Neural crest cell (in vitro differentiated cells): ENCODE results near the gene GABBR2. TPM values are rescaled to one million over a fixed set of nuclear protein-coding genes. Genes with fewer than 3 reads are reported as not detected.
A peak's percentile ranks its signal among the peaks of the same experiment; 100 is the strongest.

Source experiments
- DNase-seq: peaks from one replicate; pipeline ENCODE4 v3.0.0; 2021; ENCODE audit warnings: low read depth, mixed read lengths, low spot score
- H3K27ac Mint-ChIP-seq: one replicate; pipeline ENCODE4 v1.8.0; 2021; ENCODE audit warnings: mild to moderate bottlenecking, mixed read lengths; ENCODE audit not compliant: unreplicated experiment
- H3K27me3 Mint-ChIP-seq: 2 replicates; pipeline ENCODE4 v1.8.0; 2021; ENCODE audit warnings: low read depth, mild to moderate bottlenecking, mixed read lengths
- H3K36me3 Mint-ChIP-seq: 2 replicates; pipeline ENCODE4 v1.8.0; 2021; ENCODE audit warnings: low read depth, mild to moderate bottlenecking, mixed read lengths
- H3K4me1 Mint-ChIP-seq: 2 replicates; pipeline ENCODE4 v1.8.0; 2021; ENCODE audit warnings: mixed read lengths
- H3K4me3 Mint-ChIP-seq: one replicate; pipeline ENCODE4 v1.8.0; 2021; ENCODE audit warnings: mild to moderate bottlenecking, mixed read lengths
- H3K9me3 Mint-ChIP-seq: 2 replicates; pipeline ENCODE4 v1.8.0; 2021; ENCODE audit warnings: mixed read lengths
- CTCF ChIP-seq: fragments of 200-600 bp; sonication (generic); conservative IDR thresholded peaks from 2 replicates; pipeline ENCODE4 v1.5.0; 2021; ENCODE audit warnings: antibody characterized with exemption, mild to moderate bottlenecking
- total RNA-seq: library from RNA; stranded (reverse); gene quantifications from 2 replicates; pipeline ENCODE4 v1.2.1, GENCODE V29; 2021

GABBR2 gene
- total RNA-seq, 1 donor from 2014 or later = 0.84 TPM

GRCh38 chr9:98324801-98325200 is 383.9 kb downstream of the GABBR2 start:
- H3K27me3 Mint-ChIP-seq = peaks cover 5% of the 10 kb centered on the region
- H3K4me1 Mint-ChIP-seq = no peaks in the 10 kb centered on the region
- no peak overlapping the region for H3K4me3 Mint-ChIP-seq
- TF ChIP-seq CTCF = no peak
- no peak for DNase-seq
- H3K36me3 Mint-ChIP-seq = no peaks in the 10 kb centered on the region
- H3K27ac Mint-ChIP-seq = no peak overlapping the region
- no peaks in the 10 kb centered on the region for H3K9me3 Mint-ChIP-seq

DNA sequence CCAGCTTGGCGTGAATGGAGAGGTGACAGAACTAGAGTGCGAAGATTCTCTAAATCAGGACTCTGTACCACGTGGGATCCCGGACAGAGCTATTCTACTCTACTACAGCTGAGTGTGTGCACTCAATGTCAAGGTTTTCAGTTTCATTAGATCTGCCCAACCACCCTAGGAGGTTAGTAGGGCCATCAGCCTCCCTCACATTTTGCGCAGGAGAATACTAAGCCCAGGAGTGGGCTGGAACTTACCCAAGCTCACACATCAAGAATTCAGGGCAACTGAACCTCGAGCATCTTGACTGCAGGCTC is 385.0 kb downstream of the GABBR2 start:
- Mint-ChIP-seq H3K9me3 (no peaks in the 10 kb centered on the region), H3K27ac (peak overlapping the region; percentile 57), H3K4me3 (no peak overlapping the region), H3K36me3 (no peaks in the 10 kb centered on the region), H3K27me3 (no peaks in the 10 kb centered on the region), H3K4me1 (no peaks in the 10 kb centered on the region)
- DNase-seq = no peak
- TF ChIP-seq CTCF = no peak

GRCh38 chr9:98323051-98323830 is 385.5 kb downstream of the GABBR2 start:
- Mint-ChIP-seq H3K4me1 (no peaks in the 10 kb centered on the region), H3K27me3 (no peaks in the 10 kb centered on the region), H3K36me3 (no peaks in the 10 kb centered on the region), H3K27ac (peak overlapping the region; percentile 57), H3K4me3 (no peak overlapping the region), H3K9me3 (no peaks in the 10 kb centered on the region)
- no peak for TF ChIP-seq CTCF
- DNase-seq = no peak

GRCh38 chr9:98321269-98321668 is 387.5 kb downstream of the GABBR2 start:
- Mint-ChIP-seq H3K27ac (no peak overlapping the region), H3K4me1 (peaks cover 17% of the 10 kb centered on the region), H3K9me3 (no peaks in the 10 kb centered on the region), H3K27me3 (no peaks in the 10 kb centered on the region), H3K36me3 (no peaks in the 10 kb centered on the region), H3K4me3 (no peak overlapping the region)
- DNase-seq = no peak
- no peak for TF ChIP-seq CTCF

DNA sequence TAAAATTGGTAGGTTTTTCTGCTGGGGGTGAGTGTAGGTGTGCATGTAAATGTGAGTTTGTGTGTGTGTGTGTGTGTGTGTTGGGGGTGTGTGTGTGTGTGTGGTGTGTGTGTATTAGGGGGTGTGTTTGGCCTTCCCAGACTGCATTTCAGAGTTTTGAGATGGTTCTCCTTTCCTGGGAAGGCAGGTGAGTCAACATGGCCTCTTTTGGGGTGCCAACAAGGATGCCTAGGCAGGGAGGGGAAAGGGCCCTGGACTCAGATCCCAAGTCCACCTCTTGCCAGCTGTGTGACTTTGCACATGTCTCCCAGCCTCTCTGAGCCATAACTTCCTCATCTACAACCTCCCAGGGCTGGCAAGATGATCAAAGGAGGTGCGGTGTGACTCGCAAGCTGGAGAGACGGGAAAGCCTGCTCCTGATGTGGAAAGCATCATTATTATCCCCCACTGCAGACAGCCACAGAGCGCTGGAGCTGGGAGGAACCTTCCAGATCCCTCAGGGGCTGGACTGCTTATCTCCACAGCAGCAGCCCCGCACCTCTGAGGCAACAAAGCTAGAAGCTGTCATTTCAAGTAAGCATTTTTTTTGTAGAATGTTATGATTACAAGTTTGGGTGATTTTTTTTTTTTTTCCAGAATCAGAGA is 389.8 kb downstream of the GABBR2 start:
- DNase-seq = no peak
- no peaks in the 10 kb centered on the region for H3K9me3 Mint-ChIP-seq
- no peak overlapping the region for H3K4me3 Mint-ChIP-seq
- TF ChIP-seq CTCF = no peak
- H3K27me3 Mint-ChIP-seq = peaks cover 10% of the 10 kb centered on the region
- no peaks in the 10 kb centered on the region for H3K36me3 Mint-ChIP-seq
- peaks cover 17% of the 10 kb centered on the region for H3K4me1 Mint-ChIP-seq
- no peak overlapping the region for H3K27ac Mint-ChIP-seq
